Activated CD4-positive, alpha-beta T cell treated with anti-CD3 and anti-CD28 coated beads, Interleukin-2, amount 50 U/mL, for 4 hours (primary cell): ENCODE results near the gene IFNL1.
"Not testable (repeated sequence)": the region's sequence is repeated elsewhere in the genome, so short reads cannot be mapped to it uniquely, and the experiment has no call there.

Source experiments
- DNase-seq, 2 experiments: peaks; one replicate each; pipeline ENCODE4 v3.0.0-alpha.2; 2020

The IFNL1 gene

GRCh38 chr19:39270036-39270871 is 26.0 kb upstream of the IFNL1 start:
- DNase-seq, result no peak

GRCh38 chr19:39273859-39274258 is 22.3 kb upstream of the IFNL1 start:
- DNase-seq, result not testable (repeated sequence)

- DNase-seq, result no peak
These were observed 20.6 kb upstream of the IFNL1 start for GRCh38 chr19:39275578-39275977.

- DNase-seq, result no peak
These were observed 19.5 kb upstream of the IFNL1 start for GRCh38 chr19:39276740-39277139.

- DNase-seq, result no peak
These were observed 18.6 kb upstream of the IFNL1 start for GRCh38 chr19:39277598-39277997.

GRCh38 chr19:39282021-39282420 is 14.2 kb upstream of the IFNL1 start:
- DNase-seq, result no peak

GRCh38 chr19:39284032-39284431 is 12.2 kb upstream of the IFNL1 start:
- DNase-seq, result no peak

- DNase-seq, result no peak
These were observed 2.8 kb upstream of the IFNL1 start for GRCh38 chr19:39293394-39293793.

GRCh38 chr19:39296906-39297305 is 699 bp downstream of the IFNL1 start:
- DNase-seq, result no peak

- peak; percentile 14 to 17 for DNase-seq
These were observed 1.9 kb downstream of the IFNL1 start for GRCh38 chr19:39297931-39298634.

- no peak for DNase-seq
These were observed 3.2 kb downstream of the IFNL1 start for GRCh38 chr19:39299404-39299803.

- no peak for DNase-seq
These were observed 3.6 kb downstream of the IFNL1 start for GRCh38 chr19:39299832-39300231.

GRCh38 chr19:39301021-39301420 is 4.8 kb downstream of the IFNL1 start:
- DNase-seq, result no peak

- no peak for DNase-seq
These were observed 5.4 kb downstream of the IFNL1 start for GRCh38 chr19:39301562-39301961.

- no peak for DNase-seq
These were observed 7.4 kb downstream of the IFNL1 start for GRCh38 chr19:39303373-39304184.

- no peak for DNase-seq
These were observed 7.9 kb downstream of the IFNL1 start for GRCh38 chr19:39304185-39304513.

GRCh38 chr19:39304701-39305571 is 8.7 kb downstream of the IFNL1 start:
- DNase-seq, result no peak

- DNase-seq, result no peak
These were observed 9.9 kb downstream of the IFNL1 start for GRCh38 chr19:39306075-39306474.

GRCh38 chr19:39307046-39307821 is 11.0 kb downstream of the IFNL1 start:
- no peak for DNase-seq

GRCh38 chr19:39307822-39308530 is 11.8 kb downstream of the IFNL1 start:
- DNase-seq, result no peak
